A673 (cell line): ENCODE results near the gene FSIP1.

ENCODE experiments used
- EZH2 ChIP-seq: fragments of 200-600 bp; sonication (generic); IDR thresholded peaks from 2 replicates; pipeline ENCODE4 v1.6.1; 2017; ENCODE audit warnings: borderline replicate concordance, low read depth, mild to moderate bottlenecking, mixed read lengths, antibody characterized with exemption, low read length; ENCODE audit not compliant: poor library complexity, severe bottlenecking
- TF ChIP-seq, protein P1 (sequence below): fragments of 300-800, 200-600 bp; sonication (generic); conservative IDR thresholded peaks from 2 replicates; pipeline ENCODE4 v1.5.1; 2017; ENCODE audit warnings: low read depth, mild to moderate bottlenecking, antibody characterized with exemption, low read length, moderate library complexity, mixed read lengths

DNA sequence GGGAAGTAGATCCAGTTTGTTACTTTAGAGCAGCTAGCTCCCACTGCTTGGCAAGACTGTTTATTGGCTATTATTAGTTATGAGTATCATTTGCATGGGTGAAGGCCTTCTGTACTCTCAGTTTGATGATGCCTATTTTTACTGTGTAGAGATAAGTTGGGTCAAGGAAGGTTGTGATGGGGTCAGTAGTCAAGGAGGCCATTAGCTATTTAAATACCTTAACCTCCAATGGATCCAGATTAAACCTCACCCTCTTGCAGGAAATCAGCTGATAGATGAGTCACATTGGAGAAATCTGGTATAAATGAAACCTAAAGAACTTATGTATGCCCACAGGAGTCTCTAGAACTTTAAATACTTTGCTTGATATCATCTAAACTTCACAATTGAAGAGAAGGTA is 156.8 kb downstream of the FSIP1 start:
- no peak for TF ChIP-seq EZH2
- TF ChIP-seq, protein P1, sequence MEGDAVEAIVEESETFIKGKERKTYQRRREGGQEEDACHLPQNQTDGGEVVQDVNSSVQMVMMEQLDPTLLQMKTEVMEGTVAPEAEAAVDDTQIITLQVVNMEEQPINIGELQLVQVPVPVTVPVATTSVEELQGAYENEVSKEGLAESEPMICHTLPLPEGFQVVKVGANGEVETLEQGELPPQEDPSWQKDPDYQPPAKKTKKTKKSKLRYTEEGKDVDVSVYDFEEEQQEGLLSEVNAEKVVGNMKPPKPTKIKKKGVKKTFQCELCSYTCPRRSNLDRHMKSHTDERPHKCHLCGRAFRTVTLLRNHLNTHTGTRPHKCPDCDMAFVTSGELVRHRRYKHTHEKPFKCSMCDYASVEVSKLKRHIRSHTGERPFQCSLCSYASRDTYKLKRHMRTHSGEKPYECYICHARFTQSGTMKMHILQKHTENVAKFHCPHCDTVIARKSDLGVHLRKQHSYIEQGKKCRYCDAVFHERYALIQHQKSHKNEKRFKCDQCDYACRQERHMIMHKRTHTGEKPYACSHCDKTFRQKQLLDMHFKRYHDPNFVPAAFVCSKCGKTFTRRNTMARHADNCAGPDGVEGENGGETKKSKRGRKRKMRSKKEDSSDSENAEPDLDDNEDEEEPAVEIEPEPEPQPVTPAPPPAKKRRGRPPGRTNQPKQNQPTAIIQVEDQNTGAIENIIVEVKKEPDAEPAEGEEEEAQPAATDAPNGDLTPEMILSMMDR = no peak
